ENCODE results near the gene ACTRT2. TPM values are rescaled to one million over a fixed set of nuclear protein-coding genes. Genes with fewer than 3 reads are reported as not detected.

ACTRT2 gene
- total and polyA plus RNA-seq, 10 of the 15 experiments (the other 5 are each of a cell fraction or from before 2014, with no cell fraction given): not detected

- CTCF ChIA-PET: no interaction called here
- SMC1A ChIA-PET (ENCODE audit: uncharacterized antibody, unreplicated experiment): no interaction called here
- no peaks in the 10 kb centered on the region for H4K20me1 ChIP-seq (ENCODE audit: control insufficient read depth, insufficient read depth)
- no peak overlapping the region for H3K27ac ChIP-seq (ENCODE audit: control insufficient read depth, insufficient read depth)
- H2AFZ ChIP-seq (ENCODE audit: control insufficient read depth, low read depth, low read length): no peak overlapping the region
- no TSS peak for BruUV-seq (replicated peaks)
- WGBS (ENCODE audit: insufficient coverage, insufficient replicate concordance, low lambda C conversion rate, missing lambda C conversion rate): 37% methylated on average over 25 of the region's 25 CpGs
- H3K36me3 ChIP-seq (ENCODE audit: control insufficient read depth in 2 of 2, insufficient read depth in 2 of 2, low read length in 1 of 2): no peaks in the 10 kb centered on the region
- no peak overlapping the region for H3K9ac ChIP-seq (ENCODE audit: control insufficient read depth, insufficient read depth, low read length)
- no peaks in the 10 kb centered on the region for H3K4me1 ChIP-seq (ENCODE audit: control insufficient read depth, insufficient read depth, low read length)
- H3K79me2 ChIP-seq (ENCODE audit: control insufficient read depth, insufficient read depth, low read length): no peaks in the 10 kb centered on the region
- RAD21 ChIA-PET (ENCODE audit: unreplicated experiment): no interaction called here
- no peak overlapping the region for H3K4me2 ChIP-seq (ENCODE audit: control insufficient read depth, insufficient read depth)
- no peak for FAIRE-seq
- no peak overlapping the region for H3K4me3 ChIP-seq
- H3K9me3 ChIP-seq (replicated peaks; ENCODE audit: control insufficient read depth, insufficient read depth, low read length): no peaks in the 10 kb centered on the region
- in situ Hi-C loops (cut with MboI): no loop called here
- intact Hi-C loops (cut with micrococcal nuclease; ENCODE audit: unreplicated experiment): no loop called here
- no peak for DNase-seq (ENCODE audit: low read depth, low spot score)
- no peak for ATAC-seq
- H3K27me3 ChIP-seq (replicated peaks in 1 of 2; ENCODE audit: control insufficient read depth in 2 of 2, insufficient read depth in 2 of 2, low read length in 1 of 2): no peaks in the 10 kb centered on the region
- POLR2A ChIA-PET: no interaction called here
- no peak for TF ChIP-seq BCLAF1 (IDR thresholded peaks at IDR 0.05)
- no peak for TF ChIP-seq ZNF687 (IDR thresholded peaks at IDR 0.05)
- no peak for TF ChIP-seq NFYA (IDR thresholded peaks at IDR 0.05; ENCODE audit: borderline replicate concordance, low read depth, low read length)
- TF ChIP-seq MYB (IDR thresholded peaks at IDR 0.05; ENCODE audit: borderline replicate concordance, low read depth, low read length): no peak
- no peak for TF ChIP-seq ATF2 (IDR thresholded peaks at IDR 0.05; ENCODE audit: low read length)
- no peak for TF ChIP-seq CTCF (IDR thresholded peaks at IDR 0.05 in 2 of 3, conservative IDR thresholded peaks at IDR 0.05 in 1 of 3; ENCODE audit: control insufficient read depth in 2 of 3, extremely low read depth in 1 of 3, insufficient read depth in 1 of 3, low read depth in 3 of 3, low read length in 3 of 3)
- TF ChIP-seq TCF12 (IDR thresholded peaks at IDR 0.05; ENCODE audit: low read depth, low read length): no peak
- TF ChIP-seq FOXK2 (IDR thresholded peaks at IDR 0.05): no peak
These were observed 11.9 kb downstream of the ACTRT2 start for GRCh38 chr1:3033040-3033789.

Measured in GM12878 (cell line).